Fibroblast of pulmonary artery (primary cell): ENCODE data around the gene MKNK1.
A peak's percentile ranks its signal among the peaks of the same experiment; 100 is the strongest.

Experiments used
- DNase-seq: peaks from one replicate; pipeline ENCODE4 v3.0.0-alpha.2; 2010; ENCODE audit warnings: low read depth
- H3K4me3 ChIP-seq: replicated peaks from 2 replicates; pipeline ENCODE4 v1.5.1; 2011; ENCODE audit warnings: low read depth, mild to moderate bottlenecking, control low read depth, low read length, moderate library complexity
- TF ChIP-seq, protein P1 (sequence below): IDR thresholded peaks from 2 replicates; pipeline ENCODE4 v1.5.1; 2011; ENCODE audit warnings: mild to moderate bottlenecking, control low read depth, low read length, inconsistent platforms; ENCODE audit errors: missing control alignments

MKNK1 gene

DNA sequence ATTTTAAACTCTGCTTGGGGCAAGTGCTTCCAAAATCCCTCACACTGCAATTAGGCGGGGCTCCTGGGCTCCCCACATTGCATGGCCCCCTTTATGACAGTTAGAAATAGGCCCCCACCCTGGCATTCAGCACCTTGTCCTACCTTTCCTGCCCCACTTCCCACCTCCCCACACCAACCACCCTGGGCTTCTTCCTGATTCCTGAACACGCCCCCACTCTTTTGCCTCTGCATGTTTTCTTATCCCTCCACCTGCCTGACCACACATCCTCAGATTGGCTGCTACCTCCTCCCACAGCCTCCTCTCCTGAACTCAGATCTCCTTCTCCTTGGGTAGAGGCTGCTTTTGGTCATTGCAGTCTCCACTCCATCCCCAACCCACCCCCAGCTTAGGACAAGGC lies 11.0 kb upstream of the MKNK1 start:
- H3K4me3 ChIP-seq = no peak overlapping the region
- TF ChIP-seq, protein P1, sequence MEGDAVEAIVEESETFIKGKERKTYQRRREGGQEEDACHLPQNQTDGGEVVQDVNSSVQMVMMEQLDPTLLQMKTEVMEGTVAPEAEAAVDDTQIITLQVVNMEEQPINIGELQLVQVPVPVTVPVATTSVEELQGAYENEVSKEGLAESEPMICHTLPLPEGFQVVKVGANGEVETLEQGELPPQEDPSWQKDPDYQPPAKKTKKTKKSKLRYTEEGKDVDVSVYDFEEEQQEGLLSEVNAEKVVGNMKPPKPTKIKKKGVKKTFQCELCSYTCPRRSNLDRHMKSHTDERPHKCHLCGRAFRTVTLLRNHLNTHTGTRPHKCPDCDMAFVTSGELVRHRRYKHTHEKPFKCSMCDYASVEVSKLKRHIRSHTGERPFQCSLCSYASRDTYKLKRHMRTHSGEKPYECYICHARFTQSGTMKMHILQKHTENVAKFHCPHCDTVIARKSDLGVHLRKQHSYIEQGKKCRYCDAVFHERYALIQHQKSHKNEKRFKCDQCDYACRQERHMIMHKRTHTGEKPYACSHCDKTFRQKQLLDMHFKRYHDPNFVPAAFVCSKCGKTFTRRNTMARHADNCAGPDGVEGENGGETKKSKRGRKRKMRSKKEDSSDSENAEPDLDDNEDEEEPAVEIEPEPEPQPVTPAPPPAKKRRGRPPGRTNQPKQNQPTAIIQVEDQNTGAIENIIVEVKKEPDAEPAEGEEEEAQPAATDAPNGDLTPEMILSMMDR = no peak
- no peak for DNase-seq

GRCh38 chr1:46614604-46614984 lies 10.5 kb upstream of the MKNK1 start:
- H3K4me3 ChIP-seq = no peak overlapping the region
- TF ChIP-seq, protein P1 = no peak

GRCh38 chr1:46613661-46614603 lies 9.9 kb upstream of the MKNK1 start:
- DNase-seq = peak; percentile 83
- TF ChIP-seq, protein P1 = no peak

More at GRCh38 chr1:46614604-46614984, 10.5 kb upstream of the MKNK1 start:
- DNase-seq = no peak

GRCh38 chr1:46612937-46613660 lies 9.0 kb upstream of the MKNK1 start:
- TF ChIP-seq, protein P1 = no peak
- DNase-seq = no peak
- no peak overlapping the region for H3K4me3 ChIP-seq

More at GRCh38 chr1:46613661-46614603, 9.9 kb upstream of the MKNK1 start:
- no peak overlapping the region for H3K4me3 ChIP-seq

DNA sequence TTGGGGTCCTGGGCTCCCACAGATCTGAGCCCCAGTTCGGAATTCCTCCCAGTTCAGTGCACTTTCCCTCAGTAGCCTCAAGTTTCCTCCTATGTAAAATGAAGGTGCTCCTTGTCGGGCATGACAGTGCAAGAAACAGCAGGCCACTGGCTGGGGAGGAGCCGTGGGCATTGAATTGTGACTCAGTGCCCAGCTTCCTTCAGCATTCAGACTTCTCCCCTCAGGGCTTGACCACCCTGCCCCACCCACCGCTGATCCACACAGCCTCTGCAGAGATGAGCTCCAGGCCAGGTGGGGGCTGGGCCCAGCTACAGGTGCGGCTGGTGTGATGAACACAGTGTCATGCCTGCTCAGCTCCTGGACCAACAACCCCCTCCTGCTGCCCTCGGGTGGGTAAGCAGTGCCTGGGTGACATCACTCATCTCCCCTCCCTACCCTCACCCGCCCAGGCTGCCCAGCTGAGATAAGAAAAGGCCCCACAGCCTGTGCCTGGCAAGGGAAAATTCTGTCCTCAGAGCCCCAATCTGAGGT lies 7.7 kb upstream of the MKNK1 start:
- no peak overlapping the region for H3K4me3 ChIP-seq
- TF ChIP-seq, protein P1 = no peak

GRCh38 chr1:46607345-46608130 lies 3.5 kb upstream of the MKNK1 start:
- TF ChIP-seq, protein P1 = no peak

More for the DNA sequence above, 7.7 kb upstream of the MKNK1 start:
- DNase-seq = no peak

More at GRCh38 chr1:46607345-46608130, 3.5 kb upstream of the MKNK1 start:
- DNase-seq = no peak
- H3K4me3 ChIP-seq = no peak overlapping the region
